Glomerular visceral epithelial cell (primary cell): ENCODE measurements around the gene ACAP3.
A peak's percentile ranks its signal among the peaks of the same experiment; 100 is the strongest.
"Not testable (repeated sequence)": the region's sequence is repeated elsewhere in the genome, so short reads cannot be mapped to it uniquely, and the experiment has no call there.

Experiments used
- DNase-seq: peaks from one replicate; pipeline ENCODE4 v3.0.0-alpha.2; 2016; ENCODE audit errors: extremely low spot score

Gene ACAP3

DNA sequence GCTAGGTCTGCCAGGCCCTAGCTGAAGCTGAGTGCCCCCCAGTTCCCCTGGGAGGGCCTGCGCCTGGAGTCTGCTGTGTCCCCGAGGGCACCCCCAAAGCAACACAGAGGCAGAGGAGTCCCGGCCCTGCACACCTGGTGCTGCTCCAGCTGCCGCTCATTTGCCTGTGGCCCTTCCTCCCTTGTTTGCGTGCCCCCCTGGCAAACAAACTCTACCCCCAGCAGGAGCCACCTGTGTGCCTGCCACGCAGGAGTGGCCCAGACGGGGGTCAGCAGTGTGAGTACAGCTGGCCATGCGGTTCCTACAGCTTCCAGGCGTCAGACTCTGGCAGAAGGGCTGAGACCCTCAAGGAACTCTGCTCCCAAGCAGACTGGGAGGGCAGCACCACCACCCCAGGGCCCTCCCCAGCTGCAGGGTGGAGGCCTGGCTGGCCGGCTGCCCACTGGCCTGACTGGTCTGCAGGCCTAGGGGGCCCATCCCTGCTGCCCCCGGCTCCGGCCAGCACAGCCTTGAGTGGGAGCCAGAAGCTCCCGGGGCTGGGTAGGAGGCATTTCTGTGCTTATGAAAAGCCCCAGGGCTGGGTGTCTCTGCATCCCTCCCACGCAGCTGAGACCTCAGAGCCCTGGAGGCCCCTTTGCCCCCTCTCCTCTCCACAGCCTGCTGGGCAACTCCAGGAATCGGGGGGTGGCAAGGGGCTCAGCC, 22.8 kb upstream of the ACAP3 start:
- no peak for DNase-seq

DNA sequence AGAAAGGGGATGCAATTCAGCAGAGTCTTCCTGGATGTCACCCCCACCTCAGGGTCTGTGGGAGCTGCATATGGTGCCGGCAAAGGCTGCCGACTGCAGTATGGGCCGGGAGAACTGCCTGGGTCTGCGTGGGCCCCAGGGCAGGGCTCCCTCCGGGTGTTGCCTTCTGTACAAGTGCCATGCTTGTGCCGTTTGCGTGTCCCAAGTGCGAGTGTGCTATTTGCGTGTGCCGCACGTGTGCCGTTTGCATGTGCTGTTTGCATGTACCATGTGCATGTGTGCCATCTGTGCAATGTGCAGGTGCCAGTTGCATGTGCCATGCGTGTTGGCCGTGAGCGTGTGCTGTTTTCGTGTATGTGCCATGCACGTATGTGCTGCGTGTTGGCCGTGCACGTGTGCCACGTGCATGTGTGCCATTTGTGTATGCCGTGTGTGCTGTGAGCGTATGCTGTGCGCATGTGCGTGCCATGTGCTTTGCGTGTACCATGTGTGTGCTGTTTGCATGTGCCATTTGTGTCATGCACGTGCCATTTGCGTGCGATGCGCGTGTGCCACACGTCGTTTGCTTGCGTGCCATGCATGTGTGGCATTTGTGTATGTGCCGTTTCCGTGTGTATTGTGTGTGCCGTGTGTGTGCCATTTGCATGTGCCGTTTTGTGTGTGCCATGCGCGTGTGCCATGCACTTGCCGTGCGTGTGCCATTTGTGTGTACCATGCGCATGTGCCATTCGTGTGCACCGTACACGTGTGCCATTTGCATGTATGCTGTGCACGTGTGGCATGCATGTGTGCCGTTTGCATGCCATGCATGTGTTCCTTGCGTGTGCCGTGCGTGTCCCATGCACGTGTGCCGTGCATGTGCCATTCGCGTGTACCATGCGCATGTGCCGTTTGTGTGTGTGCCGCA, 21.8 kb upstream of the ACAP3 start:
- DNase-seq, result no peak

DNA sequence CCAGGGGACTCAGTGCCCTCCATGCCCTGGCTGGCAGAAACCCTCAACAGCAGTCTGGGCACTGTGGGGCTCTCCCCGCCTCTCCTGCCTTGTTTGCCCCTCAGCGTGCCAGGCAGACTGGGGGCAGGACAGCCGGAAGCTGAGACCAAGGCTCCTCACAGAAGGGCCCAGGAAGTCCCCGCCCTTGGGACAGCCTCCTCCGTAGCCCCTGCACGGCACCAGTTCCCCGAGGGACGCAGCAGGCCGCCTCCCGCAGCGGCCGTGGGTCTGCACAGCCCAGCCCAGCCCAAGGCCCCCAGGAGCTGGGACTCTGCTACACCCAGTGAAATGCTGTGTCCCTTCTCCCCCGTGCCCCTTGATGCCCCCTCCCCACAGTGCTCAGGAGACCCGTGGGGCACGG, 20.5 kb upstream of the ACAP3 start:
- DNase-seq, result no peak

DNA sequence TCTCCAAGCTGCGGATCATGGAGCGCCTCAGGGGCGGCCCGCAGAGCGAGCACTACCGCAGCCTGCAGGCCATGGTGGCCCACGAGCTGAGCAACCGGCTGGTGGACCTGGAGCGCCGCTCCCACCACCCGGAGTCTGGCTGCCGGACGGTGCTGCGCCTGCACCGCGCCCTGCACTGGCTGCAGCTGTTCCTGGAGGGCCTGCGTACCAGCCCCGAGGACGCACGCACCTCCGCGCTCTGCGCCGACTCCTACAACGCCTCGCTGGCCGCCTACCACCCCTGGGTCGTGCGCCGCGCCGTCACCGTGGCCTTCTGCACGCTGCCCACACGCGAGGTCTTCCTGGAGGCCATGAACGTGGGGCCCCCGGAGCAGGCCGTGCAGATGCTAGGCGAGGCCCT, 19.6 kb upstream of the ACAP3 start:
- DNase-seq, result no peak

DNA sequence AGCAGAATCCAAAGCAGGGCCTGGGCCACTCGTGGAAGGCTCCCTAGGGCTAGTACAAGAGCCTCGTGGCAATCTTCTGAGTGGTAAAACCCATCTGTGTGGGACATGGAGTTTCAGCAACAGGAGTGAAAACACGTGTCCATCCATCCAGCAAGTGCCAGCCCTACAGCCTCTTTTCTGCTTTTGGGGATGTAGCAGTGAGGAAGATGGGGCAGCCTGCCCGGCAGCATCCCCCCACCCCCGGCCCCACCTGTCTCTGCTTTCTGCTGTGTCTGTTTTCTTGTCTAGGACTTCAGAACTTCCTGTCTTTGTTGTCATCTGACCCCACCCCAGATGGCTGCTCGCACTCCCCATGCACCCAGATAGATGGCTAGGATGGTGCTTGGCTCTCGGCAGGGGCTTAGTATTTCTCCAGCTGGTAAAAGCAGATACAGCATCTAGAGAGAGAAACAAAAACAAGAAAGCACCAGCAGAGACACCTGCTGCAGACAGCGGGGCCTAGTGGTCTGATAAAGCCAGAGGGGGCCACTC, 18.4 kb upstream of the ACAP3 start:
- DNase-seq, result no peak

DNA sequence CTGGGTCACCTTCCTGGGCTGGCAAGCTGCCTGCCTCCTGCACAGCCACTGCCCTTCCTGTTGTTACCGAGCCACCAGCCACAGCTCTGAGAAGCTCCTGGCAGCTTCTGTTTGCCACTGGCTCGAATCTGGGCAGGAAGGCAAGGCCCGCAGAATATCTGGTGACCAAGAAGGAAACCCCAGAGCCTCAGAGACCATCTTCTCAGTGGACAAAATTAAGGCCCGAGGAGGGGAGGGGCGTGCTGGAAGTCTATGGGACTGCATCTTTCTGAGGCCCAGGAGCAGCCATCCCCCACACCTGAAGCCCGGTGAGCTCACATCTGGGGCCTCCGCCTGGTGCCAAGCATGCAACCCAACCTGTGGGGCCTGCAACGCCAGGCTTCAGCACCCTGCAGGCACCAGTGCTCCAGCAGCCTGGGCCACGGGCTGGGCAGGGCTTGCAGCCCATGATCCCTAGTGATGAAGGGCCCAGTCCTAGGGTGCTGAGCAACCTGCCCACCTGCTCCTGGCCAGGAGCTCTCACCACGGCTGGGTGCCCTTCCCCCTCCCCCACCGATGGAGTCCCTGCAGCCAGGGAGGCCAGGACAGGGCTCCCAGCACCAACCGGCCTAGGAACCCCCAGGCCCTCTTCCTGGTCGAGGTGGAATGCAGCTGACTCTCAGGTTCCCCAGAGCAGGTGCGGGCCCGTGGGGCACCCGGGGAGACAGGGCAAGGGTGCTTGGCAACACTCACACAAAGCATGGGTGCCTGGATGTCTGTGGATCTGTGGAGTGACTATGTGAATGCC, 17.8 kb upstream of the ACAP3 start:
- no peak for DNase-seq

DNA sequence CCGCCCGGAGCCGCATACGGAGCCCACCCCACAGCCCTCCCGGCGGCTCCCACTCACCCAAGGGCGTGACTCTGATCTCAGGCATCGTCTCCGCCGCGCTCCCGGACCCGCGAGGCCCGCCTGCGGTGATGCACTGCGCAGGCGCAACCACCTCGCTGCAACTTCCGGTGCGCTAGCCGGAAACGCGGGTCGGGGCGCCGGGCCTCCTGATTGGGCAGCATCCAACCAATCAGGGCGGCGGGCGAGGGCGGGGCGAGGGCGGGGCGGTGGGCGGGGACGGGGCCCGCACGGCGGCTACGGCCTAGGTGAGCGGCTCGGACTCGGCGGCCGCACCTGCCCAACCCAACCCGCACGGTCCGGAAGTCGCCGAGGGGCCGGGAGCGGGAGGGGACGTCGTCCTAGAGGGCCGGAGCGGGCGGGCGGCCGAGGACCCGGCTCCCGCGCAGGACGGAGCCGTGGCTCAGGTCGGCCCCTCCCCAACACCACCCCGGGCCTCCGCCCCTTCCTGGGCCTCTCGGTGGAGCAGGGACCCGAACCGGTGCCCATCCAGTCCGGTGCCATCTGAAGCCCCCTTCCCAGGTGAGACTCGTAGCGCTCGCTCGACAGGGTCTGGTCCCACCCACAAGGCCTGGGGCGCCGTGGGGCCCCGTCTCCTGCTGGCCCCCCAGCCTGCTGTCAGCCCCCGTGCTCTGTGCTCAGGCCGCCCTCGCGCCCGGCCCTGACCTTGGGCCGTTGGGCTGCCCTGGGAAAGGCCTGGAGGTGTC, 17.0 kb upstream of the ACAP3 start, which contains the start of the genes CPTP and INTS11:
Gene CPTP, plus strand, starts transcription at position 279 of the 764 bp plus-strand sequence. CDS start 2,109 bp downstream, outside the sequence.
Gene INTS11, minus strand, starts transcription at position 137 of the 764 bp plus-strand sequence. Its CDS starts 52 bp downstream, at position 85.
- DNase-seq, result peak; percentile 94

DNA sequence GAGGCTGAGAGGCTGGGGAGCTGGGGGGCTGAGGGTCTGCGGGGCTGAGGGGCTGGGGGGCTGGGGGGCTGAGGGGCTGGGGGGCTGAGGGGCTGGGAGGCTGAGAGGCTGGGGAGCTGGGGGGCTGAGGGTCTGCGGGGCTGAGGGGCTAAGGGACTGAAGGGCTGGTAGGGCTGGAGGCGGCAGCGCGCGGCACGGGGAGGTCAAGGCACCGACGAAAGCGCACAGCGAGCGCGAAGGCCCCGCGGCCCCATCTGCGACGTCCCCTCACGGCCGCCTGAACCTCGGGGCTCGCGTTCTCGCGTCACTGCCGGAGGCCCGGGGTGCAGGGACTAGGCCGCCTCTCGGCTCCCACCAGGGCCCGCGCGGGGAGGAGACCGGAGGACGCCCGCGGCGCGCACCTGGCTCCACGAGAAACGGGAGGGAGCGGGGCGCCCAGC, 16.4 kb upstream of the ACAP3 start:
- peak; percentile 18 for DNase-seq

DNA sequence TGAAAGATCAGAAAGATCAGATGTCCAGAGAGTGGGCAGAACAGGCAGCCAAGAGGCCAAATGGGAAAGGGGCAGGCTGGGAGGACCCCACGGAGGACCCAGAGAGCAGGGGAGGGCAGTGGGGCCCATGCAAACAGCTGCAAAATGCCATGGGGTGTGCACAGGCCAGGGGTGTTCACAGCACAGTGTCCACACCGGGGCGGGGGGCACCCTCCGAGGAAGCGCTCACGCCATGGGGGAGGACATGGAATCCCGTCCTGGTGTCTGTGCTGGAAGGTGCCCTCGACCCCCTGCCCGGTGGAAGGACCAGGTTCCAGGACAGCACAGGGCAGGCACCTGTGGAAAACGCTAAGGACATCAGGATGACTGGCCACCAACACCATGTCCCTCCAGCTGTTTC, 15.2 kb upstream of the ACAP3 start:
- no peak for DNase-seq

DNA sequence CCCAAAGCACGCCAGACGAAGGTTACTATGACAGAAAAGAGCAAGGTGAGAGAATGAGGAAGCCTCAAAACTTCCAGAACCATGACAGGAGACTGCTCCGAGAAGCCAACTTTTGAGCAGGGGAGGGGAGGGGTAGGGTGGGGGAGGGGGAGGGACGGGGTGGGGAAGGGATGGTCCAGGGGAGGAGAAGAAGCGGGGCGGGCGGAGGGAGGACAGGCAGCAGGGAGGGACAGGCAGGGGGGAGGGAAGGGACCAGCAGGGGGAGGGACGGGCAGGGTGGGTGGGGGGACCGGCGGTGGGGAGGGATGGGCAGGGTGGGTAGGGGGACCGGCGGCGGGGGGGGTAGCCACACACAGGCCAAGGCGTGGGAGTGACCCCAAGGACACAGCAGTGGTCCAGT, 14.7 kb upstream of the ACAP3 start:
- no peak for DNase-seq

DNA sequence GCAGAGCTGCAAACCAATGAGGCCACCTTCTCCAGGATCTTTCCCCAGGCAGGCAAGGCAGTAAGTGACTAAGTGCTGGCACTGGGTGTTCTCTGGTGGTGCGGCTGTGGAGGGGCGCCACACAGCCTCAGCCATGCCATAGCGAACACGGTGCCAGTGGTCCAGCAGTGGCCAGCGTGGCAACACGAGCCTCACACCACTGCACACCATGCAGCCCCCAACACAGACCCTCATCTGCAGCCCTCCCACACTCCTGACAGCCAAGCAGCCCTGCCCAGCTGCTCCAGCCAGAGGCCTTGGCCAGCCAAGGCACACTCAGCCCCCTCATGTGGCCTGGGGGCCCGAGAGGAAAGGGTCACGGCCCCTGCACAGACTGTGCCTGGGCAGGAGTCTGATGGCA, 13.7 kb upstream of the ACAP3 start:
- DNase-seq, result no peak

DNA sequence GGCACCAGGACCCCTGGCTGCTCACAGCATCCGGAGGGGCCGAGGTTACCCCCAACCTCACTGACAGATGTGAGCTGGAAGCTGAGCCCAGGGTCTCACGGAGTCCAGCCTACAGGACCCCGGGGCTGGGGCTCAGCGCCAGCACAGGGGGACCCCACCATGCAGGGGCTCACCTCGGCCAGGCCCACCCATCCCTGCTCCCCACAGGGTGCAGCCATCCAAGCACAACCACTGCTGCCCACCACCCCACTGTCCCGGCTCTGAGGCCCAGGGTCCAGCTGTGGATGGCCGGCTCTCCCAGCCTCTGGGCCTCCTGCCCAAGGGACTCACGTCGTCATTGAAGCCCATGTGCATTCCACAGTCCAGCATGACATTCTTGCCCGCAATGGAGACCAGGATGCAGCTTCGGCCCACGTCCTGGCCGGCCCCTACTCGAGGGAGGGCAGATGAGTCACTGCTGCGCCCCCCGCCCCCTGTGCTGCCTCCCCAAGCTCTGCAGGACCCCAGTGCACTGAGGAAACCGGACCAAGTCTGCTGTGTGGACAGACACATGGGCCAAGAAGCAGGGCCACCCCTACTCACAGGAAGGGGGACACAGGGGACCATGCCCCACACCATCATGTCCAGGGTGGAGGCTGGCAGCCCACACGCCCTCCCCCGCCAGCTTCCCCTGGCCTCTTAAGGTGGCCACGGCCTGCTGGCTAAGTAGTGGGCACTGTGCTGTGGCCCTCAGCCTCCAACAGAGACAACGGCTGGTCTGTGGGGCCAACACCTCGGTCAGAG, 13.1 kb upstream of the ACAP3 start:
- no peak for DNase-seq

DNA sequence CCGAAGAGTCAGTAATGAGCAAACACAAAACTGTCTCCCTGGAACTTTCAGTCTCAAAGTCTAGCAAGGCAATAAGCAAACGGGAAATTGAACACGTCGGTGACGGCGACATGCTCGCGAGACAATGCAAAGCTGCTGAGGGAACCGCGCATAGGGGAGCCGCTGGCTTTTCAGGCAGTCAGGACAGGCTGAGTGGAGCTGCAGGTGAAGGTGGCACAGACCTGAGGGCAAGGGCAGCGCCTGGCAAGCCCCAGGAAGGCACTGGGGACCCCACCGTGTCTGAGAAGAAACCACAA, 11.9 kb upstream of the ACAP3 start:
- DNase-seq, result no peak

DNA sequence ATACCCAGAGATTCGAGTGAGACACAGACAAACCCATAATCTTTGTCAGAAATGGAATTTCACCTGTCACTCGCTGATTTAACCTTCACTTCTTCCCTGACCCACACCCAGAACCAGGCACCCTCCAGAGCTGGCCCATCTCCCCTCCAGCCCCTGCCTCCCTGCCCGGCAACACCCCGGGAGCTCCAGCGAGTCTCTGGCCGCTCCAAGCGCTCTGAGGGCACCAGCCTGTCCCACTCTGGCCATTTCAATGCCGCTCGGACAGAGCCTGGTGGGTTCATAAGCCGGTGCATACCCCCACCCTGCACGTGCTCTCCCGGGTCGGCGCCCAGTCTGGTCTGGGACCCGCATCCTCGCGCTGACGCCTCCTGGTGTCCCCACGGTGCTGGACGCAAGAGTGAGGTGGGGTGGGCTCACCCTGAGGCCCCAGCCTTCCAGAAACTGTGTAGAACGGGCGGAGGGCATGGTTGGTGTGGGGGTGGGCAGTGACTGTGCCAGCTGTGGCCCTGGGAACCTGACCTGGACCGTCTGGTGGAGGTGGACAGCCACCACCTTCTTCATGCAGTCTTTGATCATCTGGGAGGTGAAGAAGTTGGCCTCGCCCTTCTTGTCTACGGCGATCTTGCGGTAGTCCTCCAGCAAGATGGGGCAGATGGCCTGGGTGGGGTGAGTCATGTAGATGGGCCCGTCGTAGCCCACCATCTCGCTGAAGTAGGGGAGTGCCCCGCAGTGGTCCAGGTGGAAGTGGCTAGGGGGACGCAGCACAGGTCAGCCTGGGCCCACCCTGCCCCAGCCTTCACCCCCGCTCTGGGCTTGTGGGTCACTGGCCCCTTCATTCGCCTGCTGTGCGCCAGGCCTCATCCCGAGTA, 11.3 kb upstream of the ACAP3 start:
- no peak for DNase-seq

DNA sequence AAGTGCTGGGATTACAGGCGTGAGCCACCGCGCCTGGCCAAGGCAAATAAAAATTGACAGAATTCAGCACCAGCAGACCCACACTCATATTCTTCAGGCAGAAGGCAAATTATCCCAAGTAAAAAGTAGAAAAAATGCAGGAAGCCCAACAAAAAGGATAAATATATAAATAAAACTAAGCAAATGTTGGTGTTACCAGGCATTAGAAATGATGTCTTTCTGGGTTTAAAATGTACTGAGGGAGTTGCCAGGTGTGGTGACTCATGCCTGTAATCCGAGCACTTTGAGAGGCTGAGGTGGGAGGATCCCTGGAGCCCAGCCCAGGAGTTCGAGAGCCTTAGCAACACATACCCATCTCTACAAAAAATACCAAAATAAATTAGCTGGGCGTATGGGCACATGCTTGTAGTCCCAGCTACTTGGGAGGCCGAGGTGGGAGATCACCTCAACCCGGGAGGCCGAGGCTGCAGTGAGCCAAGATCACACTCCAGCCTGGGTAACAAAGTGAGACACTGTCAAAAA, 10.5 kb upstream of the ACAP3 start:
- peak; percentile 90 for DNase-seq

DNA sequence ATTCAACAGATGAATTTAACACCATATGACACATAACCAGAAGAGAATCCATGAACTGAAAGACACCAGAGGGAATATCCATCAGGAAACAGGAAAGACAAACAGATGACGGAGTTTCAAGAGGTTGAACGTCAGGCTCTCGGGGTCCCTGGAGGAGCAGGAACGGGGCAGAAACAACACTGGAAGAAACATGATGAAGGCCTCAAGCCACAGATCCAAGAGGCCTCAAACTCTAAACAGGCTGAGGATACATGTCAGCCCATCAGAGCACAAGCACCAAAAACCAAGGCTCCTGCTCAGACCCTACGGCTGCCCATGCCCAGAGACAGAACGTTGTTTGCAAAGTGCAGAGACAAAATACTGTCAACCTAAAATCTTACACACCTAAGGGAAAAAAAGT, 9.7 kb upstream of the ACAP3 start:
- no peak for DNase-seq

DNA sequence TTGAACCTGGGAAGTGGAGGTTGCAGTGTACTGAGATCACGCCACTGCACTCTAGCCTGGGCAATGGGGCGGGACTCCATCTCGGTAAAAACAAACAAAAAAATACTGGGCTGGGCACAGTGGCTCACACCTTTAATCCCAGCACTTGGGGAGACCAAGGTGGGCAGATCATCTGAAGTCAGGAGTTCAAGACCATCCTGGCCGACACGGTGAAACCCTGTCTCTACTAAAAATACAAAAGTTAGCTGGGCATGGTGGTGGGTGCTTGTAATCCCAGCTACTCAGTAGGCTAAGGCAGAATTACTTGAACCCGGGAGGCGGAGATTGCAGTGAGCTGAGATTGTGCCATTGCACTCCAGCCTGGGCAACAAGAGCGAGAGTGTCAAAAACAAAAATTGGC, 8.5 kb upstream of the ACAP3 start:
- DNase-seq, result not testable (repeated sequence)

DNA sequence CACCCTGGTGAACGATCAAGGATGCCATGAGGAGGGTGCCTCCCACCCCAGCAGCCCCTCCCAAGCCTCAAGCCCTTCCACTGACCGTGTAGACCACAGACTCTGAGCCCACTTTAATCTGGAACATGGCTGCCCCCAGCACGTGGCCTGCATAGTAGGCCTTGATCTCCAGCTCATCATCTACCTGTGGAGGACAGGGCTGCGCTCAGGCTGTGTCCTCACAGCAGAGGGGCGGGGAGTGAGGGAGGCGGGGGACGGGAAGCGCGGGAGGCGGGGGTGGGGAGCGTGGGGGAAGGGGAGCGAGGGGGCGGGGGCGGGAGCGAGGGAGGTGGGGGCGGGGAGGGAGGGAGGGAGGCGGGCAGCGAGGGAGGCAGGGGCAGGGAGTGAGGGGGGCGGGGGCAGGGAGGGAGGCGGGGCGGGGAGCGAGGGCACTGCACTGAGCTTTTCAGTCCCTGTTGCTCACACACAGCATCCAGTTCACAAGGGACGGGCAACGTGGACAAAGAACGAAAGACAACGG, 7.8 kb upstream of the ACAP3 start:
- no peak for DNase-seq
